ENCODE results near the gene XCL1.

XCL1 gene

DNA sequence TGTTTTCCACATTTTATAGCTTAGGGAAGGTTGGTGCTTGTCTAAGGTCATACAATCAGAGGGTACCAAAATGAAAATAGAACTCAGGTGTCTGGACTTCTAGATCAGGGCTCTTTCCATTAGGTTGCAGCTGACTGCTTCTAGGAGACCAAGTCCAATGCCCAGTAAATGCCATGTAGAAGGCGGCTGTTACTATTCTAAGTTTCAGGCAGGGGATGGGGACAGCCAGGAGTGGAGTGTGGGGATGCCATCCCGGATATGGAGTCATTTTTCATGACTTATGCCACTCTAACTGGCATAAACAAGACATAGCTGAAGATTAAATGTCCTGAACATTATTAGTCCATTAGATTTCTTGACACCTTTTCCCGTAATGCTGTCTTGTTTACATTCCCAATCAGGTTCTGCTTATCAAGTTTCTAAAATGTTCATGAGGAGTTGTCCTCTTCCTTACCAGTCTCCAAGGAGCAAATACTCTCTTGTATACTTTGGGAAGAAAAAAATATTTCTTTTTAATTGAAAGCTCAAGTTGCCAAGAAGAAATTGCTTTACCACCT lies 31.5 kb downstream of the XCL1 start:
- no peak for DNase-seq

DNA sequence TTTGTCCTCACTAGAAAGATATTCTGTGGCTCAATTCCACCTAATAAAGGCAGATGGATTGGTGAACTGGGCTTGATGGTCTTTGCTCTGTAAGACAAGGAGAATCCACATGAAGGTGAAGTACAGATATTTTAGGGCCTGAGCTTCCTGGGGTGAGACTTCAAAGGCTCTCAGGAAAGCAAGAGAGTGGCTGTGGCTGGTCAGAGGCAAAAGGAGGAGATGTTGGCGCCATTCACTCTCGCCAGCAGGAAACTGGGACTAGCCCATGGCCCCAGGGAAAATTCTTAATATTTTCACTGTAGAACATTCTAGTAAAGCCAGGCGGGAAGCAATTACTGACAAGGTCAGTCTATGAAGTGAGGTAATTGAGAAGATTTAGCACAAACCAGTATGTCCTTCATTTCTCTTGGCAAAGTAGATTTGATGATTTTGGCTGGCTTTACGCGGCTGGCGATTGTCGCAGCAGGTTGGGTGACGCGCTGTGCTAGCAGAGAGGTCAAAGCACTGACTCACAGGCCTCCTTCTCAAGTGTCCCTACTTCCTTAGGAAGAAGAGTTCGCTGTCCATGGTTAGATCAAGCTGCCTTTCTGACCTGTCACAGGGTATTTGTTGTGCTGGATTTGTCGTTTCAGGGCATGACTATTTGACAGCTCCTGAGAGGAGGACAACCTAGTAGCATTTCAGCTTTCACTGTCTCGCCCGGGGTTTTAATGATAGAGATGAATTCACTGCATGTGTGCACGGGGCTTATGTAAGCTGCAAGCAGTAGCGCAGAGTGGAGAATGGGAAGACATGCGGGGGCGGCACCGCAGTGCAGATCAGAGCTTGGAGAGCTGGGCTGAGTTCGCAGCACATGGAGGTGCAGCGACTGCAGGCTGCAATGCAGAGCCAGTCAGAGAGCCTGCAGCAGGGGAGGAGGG lies 32.7 kb downstream of the XCL1 start:
- no peak for DNase-seq

- no peak for DNase-seq
Measured at GRCh38 chr1:168609741-168610510, 33.5 kb downstream of the XCL1 start.

DNA sequence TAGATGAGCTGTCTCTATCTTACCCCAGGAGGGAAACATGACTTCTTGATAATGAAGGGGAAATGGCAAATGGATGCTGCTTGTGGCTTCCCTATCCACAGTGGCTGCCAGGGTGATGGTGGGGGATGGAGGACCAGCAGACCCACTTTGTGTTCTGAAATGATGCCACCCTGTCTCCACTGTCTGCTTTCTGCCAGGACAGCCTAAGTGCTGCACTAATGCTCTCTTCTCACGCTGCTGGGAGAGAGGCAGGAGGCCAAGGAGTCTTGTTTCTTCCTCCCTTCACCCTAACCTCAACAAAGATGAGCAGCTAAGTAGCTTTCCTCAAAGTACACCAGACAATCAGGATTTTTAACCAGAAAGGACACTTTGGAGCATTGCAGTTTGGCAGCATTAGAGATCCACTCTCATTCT lies 36.6 kb downstream of the XCL1 start:
- DNase-seq, result no peak

DNA sequence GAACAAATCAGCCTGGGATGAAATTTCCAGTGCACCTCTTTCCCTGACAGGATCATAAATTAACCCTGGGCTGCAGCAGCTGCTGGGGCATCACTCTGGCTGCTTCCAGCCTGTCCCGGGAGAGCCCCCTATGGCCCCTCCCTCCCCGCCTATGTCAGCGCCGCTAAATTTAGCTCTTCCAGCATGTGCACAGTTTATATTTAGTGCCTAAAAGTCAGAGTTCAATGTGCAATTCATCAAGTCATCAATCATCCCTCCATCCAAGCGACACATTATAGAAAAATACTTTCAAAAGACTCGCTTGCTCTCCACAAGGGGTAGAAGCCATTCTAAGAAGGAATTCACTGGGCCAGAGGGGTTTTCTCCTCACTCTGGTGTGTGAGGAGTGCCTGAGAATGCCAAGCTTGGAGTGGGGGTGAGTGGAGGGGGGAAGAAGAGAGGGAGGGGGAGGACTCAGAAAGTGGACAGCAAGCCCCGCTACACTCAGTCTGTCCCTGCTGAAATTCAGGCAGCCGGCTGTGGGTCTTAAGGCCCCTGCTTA lies 37.4 kb downstream of the XCL1 start:
- DNase-seq, result peak; percentile 91

- peak; percentile 38 for DNase-seq
Measured at GRCh38 chr1:168614235-168614634, 37.8 kb downstream of the XCL1 start.

DNA sequence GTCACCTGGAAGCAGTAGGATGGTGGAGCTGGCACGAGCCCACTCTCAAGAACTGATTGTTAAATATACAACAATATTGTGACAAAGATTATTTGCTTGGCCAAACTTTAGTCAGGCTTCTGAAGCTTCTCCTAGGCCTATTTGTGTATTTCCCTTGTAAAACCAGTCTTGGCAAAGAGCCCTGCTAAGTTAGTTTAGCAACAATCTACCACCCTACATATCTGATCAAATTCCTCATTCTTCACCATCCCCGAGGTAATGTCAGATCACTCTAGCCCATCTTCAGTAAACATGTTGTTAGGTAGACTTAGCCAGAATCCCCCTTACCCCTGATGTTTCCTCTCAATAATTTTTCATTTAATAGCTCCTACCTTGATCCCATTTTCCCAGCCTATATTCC lies 39.6 kb downstream of the XCL1 start:
- no peak for DNase-seq

DNA sequence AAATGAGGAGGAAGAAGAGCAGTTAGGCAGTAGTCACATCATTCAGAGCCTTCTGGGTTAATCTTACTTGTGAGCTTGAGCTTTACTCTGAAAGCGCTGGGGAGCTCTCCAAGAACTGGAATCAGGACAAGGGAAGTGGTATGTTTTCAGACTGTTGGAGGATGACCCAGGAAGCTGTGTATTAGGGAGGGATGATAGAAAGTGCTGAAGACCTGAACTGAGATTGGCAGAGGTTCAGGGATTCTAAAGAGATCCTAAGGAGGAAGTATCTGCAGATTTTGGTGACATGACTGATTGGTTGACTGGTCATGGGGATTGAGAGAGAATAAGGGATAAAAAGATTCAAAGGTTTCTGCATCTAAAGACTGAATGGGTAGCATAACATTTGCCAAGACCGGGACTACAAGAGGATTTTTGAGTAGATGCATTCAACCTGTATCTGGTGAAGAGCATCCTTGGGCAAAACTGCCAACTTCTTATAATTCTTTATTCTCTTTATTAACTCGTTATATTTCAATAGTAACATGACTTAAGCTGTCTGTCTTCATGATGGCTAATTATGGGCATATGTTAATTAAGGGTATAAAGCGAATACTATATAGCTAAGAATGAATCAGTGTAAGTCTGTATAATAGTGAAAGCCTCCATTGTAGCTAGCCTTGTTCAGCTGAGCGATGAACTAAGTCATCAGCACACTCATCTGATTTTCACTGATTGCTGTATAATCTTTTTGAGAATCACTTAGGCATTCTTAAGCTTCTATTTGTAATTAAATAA lies 41.8 kb downstream of the XCL1 start:
- DNase-seq, result no peak

GRCh38 chr1:168618886-168619285 lies 42.5 kb downstream of the XCL1 start:
- DNase-seq, result no peak

- DNase-seq, result no peak
Measured at GRCh38 chr1:168621356-168621755, 45.0 kb downstream of the XCL1 start.

DNA sequence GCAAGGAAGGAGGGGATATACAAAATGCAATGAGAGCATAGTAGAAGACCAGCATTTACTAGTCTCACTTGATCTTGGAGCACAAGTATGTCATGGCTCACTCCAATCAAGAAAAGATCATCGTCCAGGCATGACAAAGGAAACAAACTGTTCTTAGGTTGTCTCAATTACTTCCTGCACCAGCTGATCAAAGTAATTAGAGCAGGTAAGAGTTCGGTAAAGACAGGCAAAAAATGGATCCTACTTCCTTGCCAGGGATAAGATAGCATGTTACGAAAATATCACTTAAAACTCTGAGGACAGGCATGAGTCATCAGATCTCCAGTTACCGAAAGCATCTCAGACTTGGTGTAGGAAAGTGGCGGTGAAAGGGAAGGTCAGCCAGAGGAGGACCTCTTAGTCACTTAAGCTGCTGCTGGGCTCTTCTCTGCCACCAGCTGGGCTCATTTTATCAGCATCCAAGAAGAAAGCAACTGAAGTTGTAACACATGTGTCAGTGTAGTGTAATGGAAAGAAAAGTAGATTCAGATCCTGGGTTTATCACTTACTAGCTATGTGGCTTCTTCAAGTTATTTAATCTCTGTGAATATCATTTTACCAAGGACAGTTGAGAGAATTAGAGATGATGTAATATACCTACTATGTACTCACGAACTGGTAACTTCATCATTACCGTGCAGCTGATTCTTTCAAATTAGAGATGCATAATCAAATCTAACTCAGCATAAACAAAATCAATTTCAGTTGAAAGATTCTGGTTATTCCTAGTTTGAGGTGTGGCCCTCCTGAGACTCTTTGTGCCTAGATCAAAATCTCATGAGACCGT lies 46.8 kb downstream of the XCL1 start:
- DNase-seq, result no peak

DNA sequence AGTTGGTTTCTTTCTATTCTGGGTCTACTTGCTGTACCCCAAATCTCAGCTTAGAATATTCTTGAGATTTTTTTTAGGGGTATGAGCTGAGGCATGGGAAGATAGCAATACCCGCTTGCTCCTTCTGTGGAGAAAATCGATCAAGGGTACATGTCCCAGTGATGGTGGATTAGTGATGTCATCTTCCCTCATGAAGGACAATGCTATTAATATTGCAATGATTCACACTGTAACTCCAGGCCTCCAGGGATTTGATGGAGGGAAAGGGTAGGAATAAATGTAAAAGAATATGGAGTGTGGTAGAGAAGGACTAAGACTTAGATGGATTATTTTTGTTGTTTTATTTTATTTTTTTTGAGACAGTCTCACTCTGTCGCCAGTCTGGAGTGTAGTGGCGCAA lies 47.4 kb downstream of the XCL1 start:
- DNase-seq, result no peak

DNA sequence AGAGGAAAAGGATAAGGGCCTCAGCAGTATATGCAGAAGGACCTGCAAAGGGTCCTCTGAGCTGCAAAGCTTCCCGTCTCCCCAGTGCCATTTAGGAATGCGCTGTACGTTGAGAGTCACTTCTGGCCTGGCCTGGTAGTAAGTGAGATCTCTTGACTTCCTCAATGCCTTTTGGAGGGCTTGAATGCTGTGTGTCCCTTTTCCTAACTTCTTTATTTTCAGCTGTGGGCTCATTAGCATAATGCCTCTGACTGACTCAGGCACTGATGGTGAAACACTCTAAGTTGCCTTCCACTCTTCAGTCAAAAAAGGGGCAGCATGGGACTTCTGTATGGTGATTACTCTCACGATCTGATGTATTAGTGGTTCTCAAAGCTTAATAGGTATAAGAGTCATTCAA lies 49.9 kb downstream of the XCL1 start:
- DNase-seq, result no peak

GRCh38 chr1:168627370-168627769 lies 51.0 kb downstream of the XCL1 start:
- DNase-seq, result no peak

- DNase-seq, result no peak
Measured at GRCh38 chr1:168628807-168629206, 52.4 kb downstream of the XCL1 start.

DNA sequence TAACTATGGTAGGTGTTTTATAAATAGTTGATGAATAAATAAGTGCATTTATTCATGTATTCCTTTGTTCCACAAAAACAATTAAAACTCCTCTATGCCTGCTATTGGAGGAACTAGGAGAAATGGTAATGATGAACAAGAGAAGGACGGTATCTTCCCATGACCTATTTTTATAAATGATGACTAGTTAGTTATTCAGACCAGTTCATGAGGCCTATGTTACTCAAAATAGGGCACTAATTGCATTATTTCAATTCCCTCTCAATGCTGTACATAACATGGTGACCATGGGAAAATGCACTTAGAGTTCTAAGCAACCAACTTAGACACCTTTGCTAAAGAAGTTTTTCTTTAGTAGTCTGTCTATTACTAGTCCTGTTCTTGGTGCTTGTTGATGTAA lies 53.1 kb downstream of the XCL1 start:
- DNase-seq, result no peak
